Esophagus muscularis mucosa (tissue), 4 donors: ENCODE results near the gene GIMAP6. TPM values are rescaled to one million over a fixed set of nuclear protein-coding genes. Genes with fewer than 3 reads are reported as not detected.
A peak's percentile ranks its signal among the peaks of the same experiment; 100 is the strongest.

ENCODE experiments used
- DNase-seq: peaks from one replicate; pipeline ENCODE4 v3.0.0-alpha.2; 2017; ENCODE audit errors: extremely low spot score
- H3K27ac ChIP-seq, 4 donors: fragments of 200-600 bp; sonication (generic); replicated peaks in 1 of 4; 1 replicate in 3 of 4; 2 replicates in 1 of 4; pipeline ENCODE4 v1.5.1; 2016 to 2019; ENCODE audit warnings: mild to moderate bottlenecking in 1 of 4
- H3K27me3 ChIP-seq, 4 donors: fragments of 200-600 bp; sonication (generic); one replicate each; pipeline versions ENCODE4 v1.5.1 to v1.6.0; 2016 to 2019
- H3K36me3 ChIP-seq, 4 donors: fragments of 200-600 bp; sonication (generic); one replicate each; pipeline ENCODE4 v1.5.1; 2016 to 2019
- H3K4me1 ChIP-seq, 4 donors: fragments of 200-600 bp; sonication (generic); one replicate each; pipeline ENCODE4 v1.5.1; 2016 to 2019
- H3K4me3 ChIP-seq, 4 donors: fragments of 200-600 bp; sonication (generic); 1 replicate in 2 of 4; 2 replicates in 2 of 4; pipeline ENCODE4 v1.5.1; 2016 to 2019; ENCODE audit warnings: mild to moderate bottlenecking in 4 of 4, moderate library complexity in 1 of 4
- H3K9me3 ChIP-seq, 4 donors: fragments of 200-600 bp; sonication (generic); 1 replicate in 3 of 4; 2 replicates in 1 of 4; pipeline ENCODE4 v1.5.1; 2016 to 2019
- CTCF ChIP-seq, 3 experiments: fragments of 200-600 bp in 2 of 3; fragments of 450-650 bp in 1 of 3; sonication (generic) in 2 of 3; IDR thresholded peaks; one replicate each; pipeline ENCODE4 v1.5.1; 2017 to 2019; ENCODE audit warnings: antibody characterized with exemption in 3 of 3, mild to moderate bottlenecking in 2 of 3, moderate library complexity in 1 of 3
- EP300 ChIP-seq: sonication (generic); formaldehyde crosslinking; IDR thresholded peaks from one replicate; pipeline ENCODE4 v1.6.1; 2017; ENCODE audit warnings: antibody characterized with exemption
- POLR2A ChIP-seq: fragments of 450-650 bp; IDR thresholded peaks from one replicate; pipeline ENCODE4 v1.6.1; 2017; ENCODE audit warnings: antibody characterized with exemption, moderate library complexity, mild to moderate bottlenecking, low read depth
- POLR2AphosphoS5 ChIP-seq, 2 donors: sonication (generic); formaldehyde crosslinking; IDR thresholded peaks; one replicate each; pipeline ENCODE4 v1.6.1; 2017; ENCODE audit warnings: antibody characterized with exemption in 2 of 2
- WGBS: methylation state at CpG from one replicate; pipeline ENCODE4 v1.1.5; 2018; 5-methylcytosine and 5-hydroxymethylcytosine counted together
- intact Hi-C: fragments of 100-400 bp; cut with DNase I; formaldehyde crosslinking; loops from one replicate; pipeline ENCODE4 v1.15.1; 2023
- total RNA-seq, 4 donors: library from RNA; depleted of rRNA; stranded (reverse); fragments of >200 nt; gene quantifications; one replicate each; pipeline versions ENCODE4 v1.1.0 to v1.2.1, GENCODE V29; 2016

Gene GIMAP6
- total RNA-seq, 4 donors from 2014 or later: 25.7 to 45.9 (median 37.2) TPM

- Histone ChIP-seq H3K27ac (peak overlapping the region; percentile 50 to 72 (median 69)), H3K9me3 (no peaks in the 10 kb centered on the region), H3K36me3 (peaks cover 0 to 31% (median 11%) of the 10 kb centered on the region in 4 donors), H3K4me3 (no peak overlapping the region), H3K27me3 (no peaks in the 10 kb centered on the region), H3K4me1 (peaks cover 0 to 26% (median 18%) of the 10 kb centered on the region in 4 donors)
- TF ChIP-seq CTCF (IDR thresholded peaks at IDR 0.05) (no peak), POLR2AphosphoS5 (IDR thresholded peaks at IDR 0.05) (peak; percentile 81 to 83), EP300 (peak; percentile 27)
- intact Hi-C loops: no loop called here
- WGBS: 72% methylated on average over 9 of the region's 9 CpGs
- DNase-seq: no peak
These were observed 2.8 kb downstream of the GIMAP6 start for GRCh38 chr7:150629347-150629746.

GRCh38 chr7:150627959-150628358 lies 4.2 kb downstream of the GIMAP6 start:
- DNase-seq: no peak
- no peaks in the 10 kb centered on the region for H3K27me3 ChIP-seq
- H3K36me3 ChIP-seq: peaks cover 0 to 31% (median 11%) of the 10 kb centered on the region in 4 donors
- no peak for TF ChIP-seq POLR2AphosphoS5 (IDR thresholded peaks at IDR 0.05)
- no peak for TF ChIP-seq CTCF (IDR thresholded peaks at IDR 0.05)
- TF ChIP-seq EP300: no peak
- no peak for TF ChIP-seq POLR2A
- intact Hi-C loops: no loop called here
- WGBS: 94% methylated on average over 7 of the region's 18 CpGs
- peak overlapping the region in 2 of 4 donors; percentile 44 to 63 for H3K27ac ChIP-seq
- H3K9me3 ChIP-seq: no peaks in the 10 kb centered on the region
- no peak overlapping the region for H3K4me3 ChIP-seq
- peaks cover 0 to 26% (median 18%) of the 10 kb centered on the region in 4 donors for H3K4me1 ChIP-seq

- H3K4me3 ChIP-seq: no peak overlapping the region
- DNase-seq: no peak
- intact Hi-C loops: no loop called here
- no peak overlapping the region for H3K27ac ChIP-seq
- H3K9me3 ChIP-seq: no peaks in the 10 kb centered on the region
- H3K27me3 ChIP-seq: no peaks in the 10 kb centered on the region
- 79% methylated on average over 4 of the region's 4 CpGs for WGBS
- H3K4me1 ChIP-seq: peaks cover 0 to 26% (median 18%) of the 10 kb centered on the region in 4 donors
- no peak for TF ChIP-seq POLR2A
- no peak for TF ChIP-seq CTCF (IDR thresholded peaks at IDR 0.05)
- TF ChIP-seq EP300: no peak
- no peak for TF ChIP-seq POLR2AphosphoS5 (IDR thresholded peaks at IDR 0.05)
- H3K36me3 ChIP-seq: peaks cover 0 to 31% (median 11%) of the 10 kb centered on the region in 4 donors
These were observed 5.5 kb downstream of the GIMAP6 start for GRCh38 chr7:150626696-150627095.

GRCh38 chr7:150621376-150621775 lies 10.8 kb downstream of the GIMAP6 start:
- H3K36me3 ChIP-seq: peaks cover 0 to 5% (median 0%) of the 10 kb centered on the region in 4 donors
- H3K27me3 ChIP-seq: no peaks in the 10 kb centered on the region
- H3K4me3 ChIP-seq: no peak overlapping the region
- no peak for TF ChIP-seq EP300
- TF ChIP-seq CTCF (IDR thresholded peaks at IDR 0.05): no peak
- TF ChIP-seq POLR2A: no peak
- intact Hi-C loops: no loop called here
- peaks cover 0 to under 1% (median under 1%) of the 10 kb centered on the region in 4 donors for H3K4me1 ChIP-seq
- 57% methylated on average over 1 of the region's 1 CpG for WGBS
- no peak overlapping the region for H3K27ac ChIP-seq
- no peaks in the 10 kb centered on the region for H3K9me3 ChIP-seq
- no peak for DNase-seq
